Embryonic facial prominence (tissue), 1 donor: ENCODE measurements around the gene DYNC2I2.
"Not testable (repeated sequence)": the region's sequence is repeated elsewhere in the genome, so short reads cannot be mapped to it uniquely, and the experiment has no call there.

Experiments used
- DNase-seq: peaks from one replicate; pipeline ENCODE4 v3.0.0-alpha.2; 2016; ENCODE audit errors: extremely low spot score

The DYNC2I2 gene

DNA sequence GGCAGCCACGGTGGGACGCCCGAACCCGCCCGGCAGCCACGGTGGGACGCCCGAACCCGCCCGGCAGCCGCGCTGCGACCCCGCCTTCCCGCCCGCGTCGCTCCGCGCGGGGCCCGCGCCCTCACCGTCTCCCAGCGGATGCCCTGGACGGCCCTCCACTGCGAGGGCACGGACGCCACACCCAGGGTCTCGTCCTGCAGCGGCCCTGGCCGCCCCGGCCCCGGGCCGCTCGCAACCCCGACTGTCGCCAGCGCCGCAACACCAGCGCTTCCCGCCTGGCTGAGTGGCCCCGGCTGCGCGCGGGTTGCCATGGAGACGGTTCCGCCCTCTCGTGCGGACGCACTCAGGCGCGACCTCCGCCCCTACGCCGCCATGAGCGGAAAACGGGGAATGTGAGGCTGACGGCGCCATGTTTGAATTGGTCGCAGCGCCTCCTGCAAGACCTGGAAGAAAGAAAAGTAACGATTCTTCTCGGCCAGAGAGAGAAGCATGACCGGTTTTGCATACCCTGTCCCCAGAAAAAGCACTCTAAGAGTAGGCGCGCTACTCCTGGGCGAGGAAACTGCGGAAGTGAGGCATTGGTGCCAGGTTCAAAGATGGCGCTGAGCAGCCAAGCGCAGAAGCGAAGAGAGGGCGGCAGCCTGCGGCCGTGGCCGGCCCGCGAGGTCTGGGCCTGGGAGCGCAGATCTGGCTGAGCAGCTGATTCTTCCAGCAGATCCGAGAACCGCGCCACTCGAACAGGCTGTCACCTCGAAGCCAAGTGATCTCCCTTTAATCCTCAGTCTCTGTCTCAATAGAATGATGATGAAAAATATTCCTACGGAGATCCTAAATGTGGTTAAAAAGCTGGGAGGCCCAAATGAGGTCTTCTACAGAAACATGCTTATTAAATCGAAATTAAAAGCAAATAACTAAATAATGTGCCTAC lies at the start of gene DYNC2I2:
Gene DYNC2I2 (minus strand): TSS at position 432 of the 928 bp plus-strand sequence. CDS start 121 bp downstream, at position 311.
- DNase-seq, result peak; percentile 84

DNA sequence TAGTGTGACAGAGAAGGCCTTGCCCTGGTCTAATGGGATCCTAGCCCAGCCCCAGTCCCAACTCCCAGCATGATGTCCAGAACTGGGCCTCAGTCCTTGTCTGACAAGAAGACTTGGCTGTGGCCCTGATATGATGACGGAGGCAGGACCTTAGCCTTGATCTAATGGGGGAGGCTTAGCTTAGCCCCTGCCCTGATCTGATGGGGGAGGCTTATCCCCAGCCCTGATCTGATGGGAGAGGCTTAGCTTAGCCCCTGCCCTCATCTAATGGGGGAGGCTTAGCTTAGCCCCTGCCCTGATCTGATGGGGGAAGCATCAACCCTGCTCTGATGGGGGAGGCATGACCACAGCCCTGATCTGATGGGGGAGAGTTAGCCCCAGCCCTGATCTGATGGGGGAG lies 49.4 kb upstream of the DYNC2I2 start:
- no peak for DNase-seq

DNA sequence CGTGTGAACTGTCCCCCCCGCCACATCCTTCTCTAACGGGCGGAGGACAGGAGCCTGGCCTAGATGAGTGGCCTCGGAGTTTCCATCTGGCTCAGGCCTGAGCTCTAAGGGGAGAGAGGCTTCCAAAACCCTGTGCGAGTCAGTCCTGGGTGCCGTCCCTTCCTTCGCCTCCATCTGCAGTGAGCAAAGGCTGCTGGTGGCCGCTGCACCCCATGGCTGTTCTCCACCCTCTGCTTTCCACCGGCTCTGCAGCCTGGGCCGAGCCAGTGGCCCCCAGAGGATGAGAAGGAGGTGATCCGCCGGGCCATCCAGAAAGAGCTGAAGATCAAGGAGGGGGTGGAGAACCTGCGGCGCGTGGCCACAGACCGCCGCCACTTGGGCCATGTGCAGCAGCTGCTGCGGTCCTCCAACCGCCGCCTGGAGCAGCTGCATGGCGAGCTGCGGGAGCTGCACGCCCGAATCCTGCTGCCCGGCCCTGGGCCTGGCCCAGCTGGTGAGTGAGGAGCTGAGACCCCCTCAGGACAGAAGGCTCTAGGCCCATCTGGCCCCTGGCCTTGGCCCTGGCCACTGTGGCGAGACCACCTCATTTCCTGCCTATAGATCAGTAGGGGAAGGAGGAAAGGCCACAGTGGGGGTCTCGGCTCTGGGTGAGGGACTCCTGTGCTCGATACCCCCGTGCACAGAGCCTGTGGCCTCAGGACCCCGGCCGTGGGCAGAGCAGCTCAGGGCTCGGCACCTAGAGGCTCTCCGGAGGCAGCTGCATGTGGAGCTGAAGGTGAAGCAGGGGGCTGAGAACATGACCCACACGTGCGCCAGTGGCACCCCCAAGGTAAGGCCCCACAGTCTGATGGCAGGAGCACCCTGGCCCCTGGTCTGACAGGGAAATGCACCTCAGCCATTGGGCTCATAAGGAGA lies 48.7 kb upstream of the DYNC2I2 start:
- no peak for DNase-seq

DNA sequence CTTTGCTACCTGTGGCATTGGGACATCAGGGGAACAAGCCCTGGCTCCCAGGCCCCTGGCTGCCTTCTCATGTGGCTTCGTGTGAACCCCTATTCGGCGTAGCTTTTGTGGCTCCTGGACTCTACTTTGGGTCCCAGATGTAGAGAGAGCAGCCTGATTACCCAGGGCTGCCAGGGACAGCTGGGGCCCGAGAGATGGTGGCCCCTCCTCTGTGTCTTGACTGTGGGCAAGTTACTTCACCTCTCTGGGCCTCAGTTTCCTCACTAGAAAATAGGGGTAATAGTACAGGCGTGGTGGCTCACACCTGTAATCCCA lies 47.7 kb upstream of the DYNC2I2 start:
- no peak for DNase-seq

DNA sequence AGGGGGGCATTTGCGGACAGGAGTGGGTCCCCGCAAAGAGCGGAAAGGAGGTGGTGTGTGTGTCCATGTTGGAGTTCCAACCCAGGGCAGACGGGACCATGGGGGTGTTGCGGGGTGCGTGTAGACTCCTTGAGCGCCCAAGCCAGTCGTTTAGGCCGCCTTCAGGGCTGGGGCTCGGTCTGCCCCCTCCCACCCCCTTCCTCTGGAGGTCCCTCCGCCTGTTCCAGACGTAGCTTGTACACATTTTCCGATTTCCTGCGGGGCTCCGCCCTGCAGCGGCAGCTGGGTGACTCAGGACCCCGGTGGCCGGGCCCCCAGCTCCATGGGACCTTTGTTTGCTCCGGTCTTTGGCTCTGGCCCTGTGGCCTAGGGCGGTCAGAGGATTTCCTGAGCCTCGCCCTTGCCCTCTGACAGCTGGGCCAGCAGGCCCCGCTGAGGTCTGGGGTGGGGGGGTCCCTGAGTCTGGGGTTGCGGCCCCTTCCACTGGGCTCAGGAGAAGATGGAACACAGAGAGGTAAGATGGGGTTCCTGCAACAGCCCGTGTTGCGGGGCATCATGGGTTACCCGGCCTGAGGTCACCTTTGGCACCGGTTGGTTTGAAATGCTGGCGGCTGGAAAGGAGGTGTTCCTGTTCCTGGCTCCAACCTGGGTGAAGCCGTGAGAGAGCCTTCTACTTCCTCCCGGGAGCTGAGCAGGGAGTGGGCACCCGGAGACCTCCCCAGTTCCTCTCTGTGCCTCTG lies 47.1 kb upstream of the DYNC2I2 start:
- no peak for DNase-seq

DNA sequence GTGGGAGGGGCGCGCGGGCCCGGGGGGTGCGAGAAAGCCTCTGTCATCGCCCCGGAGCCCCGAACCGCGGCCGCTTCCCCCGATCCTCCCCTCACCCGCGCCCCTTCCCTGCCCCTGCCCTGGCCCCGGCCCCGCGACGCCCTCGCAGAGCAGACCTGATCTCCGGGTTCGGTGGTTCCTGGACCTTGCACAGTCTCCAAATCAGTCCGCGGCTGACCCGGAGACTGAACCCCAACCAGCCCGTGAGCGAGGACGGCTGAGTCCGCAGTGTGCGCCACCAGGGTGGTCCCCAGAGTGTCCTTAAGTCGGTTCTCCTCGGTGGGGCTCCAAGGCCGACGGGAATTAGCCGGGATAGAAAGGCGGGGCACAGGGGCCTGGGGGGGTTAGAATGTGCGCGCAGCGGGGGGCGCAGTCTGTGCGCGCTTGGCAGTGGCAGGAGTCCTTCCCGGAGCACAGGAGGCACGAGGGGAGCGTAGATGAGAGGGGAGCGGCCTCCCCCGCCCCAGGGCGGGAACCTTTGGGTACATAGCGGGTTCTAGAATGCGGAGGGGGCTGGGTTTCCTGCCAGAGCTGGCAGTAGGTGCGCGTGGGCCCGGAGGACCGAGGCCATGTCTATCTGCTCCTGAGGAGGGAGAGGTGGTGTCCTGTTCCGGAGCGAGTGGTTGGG lies 46.4 kb upstream of the DYNC2I2 start:
- no peak for DNase-seq

DNA sequence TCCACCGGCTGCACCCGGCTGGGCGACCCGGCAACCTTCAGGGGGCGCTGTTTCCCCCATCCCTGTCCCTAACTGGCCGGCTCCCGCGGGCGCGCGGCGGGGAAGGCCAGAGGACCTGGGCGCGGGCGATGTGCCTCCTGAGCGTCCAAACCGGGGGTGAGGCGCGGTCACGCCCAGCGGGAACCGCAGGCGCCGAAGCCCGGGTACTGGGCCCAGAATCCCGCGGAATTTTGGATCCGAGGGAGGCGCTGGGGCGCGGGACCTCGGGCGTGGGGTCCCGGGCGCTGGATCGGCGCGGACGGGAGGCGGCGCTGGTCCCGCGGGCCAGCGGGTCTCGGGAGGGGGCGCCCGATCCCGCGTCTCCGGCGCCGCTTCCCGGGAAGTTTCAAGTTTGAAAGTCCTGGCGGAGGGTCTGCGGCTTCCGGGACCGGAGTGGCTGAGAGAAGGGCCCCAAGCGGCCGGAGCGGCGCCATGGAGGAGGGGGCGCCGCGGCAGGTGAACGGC lies 45.9 kb upstream of the DYNC2I2 start, which contains the start of gene PKN3:
Gene PKN3 (plus strand): TSS at position 59 of the 504 bp plus-strand sequence. CDS start 413 bp downstream, at position 472.
- DNase-seq, result peak; percentile 49

DNA sequence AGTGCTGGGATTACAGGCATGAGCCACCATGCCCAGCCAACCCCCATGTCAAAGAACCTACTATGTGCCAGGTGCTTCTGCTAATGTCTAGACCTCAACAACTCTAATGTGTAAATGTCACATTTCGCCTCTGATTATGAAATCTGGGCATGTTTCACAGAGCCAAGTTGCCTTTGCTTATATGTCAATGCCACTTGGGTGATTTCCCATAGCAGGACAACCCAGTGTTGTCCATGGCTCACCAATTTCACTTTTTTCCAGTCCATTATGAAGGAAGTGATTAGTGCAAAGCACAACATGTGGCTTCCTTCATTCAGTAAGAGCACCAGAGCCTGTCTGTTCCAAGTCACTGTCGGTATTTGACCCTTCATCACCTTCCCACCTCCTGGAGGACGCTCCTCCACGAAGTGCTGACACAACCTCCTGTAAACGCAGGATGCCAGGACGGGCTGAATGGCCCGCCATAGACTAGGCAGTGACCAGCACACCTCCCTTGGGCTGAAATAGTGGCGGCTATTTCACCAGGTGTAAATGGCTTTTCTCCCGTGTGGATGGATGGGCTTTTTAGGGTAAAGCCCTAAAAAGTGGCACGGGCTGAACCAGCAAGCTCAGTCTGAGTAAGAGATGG lies 44.7 kb upstream of the DYNC2I2 start:
- no peak for DNase-seq

DNA sequence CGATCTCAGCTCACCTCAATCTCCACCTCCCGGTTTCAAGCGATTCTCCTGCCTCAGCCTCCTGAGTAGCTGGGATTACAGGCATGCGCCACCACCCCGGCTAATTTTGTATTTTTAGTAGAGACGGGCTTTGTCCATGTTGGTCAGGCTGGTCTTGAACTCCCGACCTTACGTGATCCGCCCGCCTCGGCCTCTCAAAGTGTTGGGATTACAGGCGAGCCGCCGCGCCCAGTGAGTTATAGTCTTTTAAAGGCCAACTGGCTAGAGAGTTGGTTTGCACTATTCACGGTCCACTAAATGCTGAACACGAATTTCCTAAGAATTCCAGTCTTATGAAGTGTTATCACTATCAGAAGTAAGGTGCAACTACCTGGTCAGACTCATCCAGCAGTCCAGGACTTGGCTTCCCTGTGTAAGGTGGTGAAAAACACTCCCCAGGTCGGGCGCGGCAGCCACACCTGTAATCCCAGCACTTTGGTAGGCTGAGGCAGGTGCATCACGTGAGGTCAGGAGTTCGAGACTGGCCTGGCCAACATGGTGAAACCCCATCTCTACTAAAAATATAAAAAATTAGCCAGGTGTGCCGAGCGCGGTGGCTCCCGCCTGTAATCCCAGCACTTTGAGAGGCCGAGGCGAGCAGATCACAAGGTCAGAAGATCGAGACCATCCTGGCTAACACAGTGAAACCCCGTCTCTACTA lies 42.6 kb upstream of the DYNC2I2 start:
- not testable (repeated sequence) for DNase-seq

DNA sequence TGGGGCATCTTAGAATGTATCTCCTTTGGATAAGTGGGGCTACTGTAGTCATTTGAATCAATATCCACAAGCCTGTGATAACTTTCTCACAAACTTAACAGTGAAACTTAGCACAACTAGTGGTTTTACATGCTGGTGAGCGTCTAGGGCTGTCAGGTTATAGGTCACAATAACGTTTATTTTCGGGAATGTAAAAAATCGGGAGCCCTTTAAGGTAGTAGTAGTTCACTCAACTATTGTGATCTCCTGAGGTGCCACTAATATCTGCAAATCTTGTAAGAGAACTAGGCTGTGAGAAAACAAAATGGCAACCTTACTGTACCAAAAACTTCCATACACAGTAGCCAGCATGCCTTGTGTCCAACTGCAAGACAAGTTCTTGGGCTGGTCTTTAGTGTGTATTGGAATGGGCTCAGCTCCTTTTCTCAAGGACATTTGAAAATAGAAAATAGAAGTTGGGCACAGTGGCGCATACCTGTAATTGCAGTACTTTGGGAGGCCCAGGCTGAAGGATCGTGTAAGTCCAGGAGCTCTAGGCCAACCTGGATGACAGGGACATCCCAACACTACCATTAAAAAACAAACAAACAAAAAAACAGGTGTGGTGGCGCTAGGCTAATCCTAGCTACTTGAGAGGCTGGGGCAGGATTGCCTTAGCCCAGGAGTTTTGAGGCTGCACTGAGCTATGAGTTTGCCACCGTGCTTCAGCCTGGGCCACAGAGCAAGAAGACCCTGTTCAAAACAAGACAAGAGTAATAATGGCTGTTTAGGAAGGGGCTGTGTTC lies 40.5 kb upstream of the DYNC2I2 start:
- DNase-seq, result no peak

DNA sequence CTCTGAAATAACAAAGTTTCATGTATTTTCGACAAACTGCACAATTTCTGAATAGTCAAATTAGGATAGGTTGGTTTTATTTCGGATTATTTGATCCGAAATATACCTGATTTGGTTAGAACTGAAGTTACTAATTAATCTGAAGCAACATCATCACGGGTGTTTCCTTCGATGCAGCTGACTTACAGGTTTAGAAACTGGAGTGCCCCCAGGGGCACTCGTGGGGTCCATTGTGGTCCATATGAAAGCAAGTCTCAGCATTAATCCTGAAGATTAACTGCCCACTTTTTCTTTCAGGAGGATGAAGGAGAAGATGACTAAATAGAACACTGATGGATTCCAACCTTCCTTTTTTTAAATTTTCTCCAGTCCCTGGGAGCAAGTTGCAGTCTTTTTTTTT lies 37.7 kb upstream of the DYNC2I2 start:
- no peak for DNase-seq

DNA sequence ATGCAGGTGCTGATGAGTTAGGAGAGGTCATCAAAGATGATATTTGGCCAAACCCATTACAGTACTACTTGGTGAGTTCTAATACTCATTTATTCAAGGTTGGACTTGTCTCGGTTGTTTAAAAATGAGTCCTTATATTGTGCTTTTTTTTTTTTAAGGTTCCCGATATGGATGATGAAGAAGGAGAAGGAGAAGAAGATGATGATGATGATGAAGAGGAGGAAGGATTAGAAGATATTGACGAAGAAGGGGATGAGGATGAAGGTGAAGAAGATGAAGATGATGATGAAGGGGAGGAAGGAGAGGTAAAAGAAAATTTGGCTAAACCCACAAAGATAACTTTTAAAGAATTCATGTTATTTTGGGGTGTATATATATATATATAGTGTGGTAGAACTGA lies 37.1 kb upstream of the DYNC2I2 start:
- not testable (repeated sequence) for DNase-seq

DNA sequence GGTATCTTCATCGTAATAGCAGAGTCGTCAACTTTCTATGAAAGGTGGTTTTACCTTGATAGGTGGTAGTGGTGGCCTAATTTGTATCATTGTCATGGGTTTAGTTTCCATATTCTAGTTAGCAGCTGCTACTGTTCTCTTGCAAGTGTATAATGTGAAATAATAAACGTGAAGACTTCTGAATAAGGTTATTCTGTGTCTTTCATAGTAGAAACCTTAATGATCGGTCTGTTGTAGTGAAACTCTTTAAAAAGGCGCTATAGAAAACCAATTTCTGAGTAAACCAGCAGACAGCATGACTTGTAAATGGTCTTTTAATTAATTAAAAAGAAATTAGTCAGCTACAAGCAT lies 34.0 kb upstream of the DYNC2I2 start:
- no peak for DNase-seq

DNA sequence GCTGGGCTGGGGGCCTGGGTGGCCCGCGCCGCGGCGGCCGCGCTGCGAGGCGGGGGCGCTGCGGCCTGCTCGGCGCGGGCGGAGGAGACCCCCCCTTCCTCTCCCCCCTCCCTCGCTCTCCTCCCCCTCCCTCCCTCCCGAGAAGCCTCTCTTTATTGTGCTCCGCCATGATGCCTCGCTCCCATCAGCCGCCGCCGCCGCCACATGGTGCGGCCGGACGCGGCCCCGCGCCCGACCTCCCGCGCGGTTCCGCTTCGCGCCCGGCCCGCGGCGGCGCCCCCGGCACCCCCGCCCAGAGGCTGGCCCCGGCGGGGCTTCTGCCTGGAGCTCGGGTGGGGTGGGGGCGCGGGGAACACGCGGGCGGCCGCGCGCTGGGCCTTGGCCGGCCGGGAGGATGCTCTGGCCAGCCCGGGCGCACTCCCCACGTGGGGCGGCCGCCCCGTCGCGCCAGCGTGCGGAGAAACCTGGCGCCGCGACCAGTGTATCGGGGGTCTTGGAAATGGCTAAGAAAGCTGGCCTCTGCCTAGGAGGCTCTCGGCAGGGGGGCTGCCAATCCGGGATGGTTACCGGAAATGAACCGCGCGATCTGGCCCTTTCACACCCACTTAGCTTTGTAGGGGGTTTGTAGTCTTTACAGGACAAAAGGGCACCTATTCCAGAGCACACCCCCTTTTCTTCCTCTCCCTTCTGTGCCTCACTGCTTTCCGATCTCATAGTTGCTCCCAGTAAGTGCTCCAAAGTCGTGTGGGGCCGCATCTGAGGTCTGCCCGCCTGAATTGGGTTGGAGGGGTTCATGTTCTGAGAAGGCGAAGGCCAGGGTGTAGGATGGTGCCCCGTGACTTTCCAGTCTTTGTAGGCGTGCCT lies 33.4 kb upstream of the DYNC2I2 start:
- peak; percentile 49 for DNase-seq

DNA sequence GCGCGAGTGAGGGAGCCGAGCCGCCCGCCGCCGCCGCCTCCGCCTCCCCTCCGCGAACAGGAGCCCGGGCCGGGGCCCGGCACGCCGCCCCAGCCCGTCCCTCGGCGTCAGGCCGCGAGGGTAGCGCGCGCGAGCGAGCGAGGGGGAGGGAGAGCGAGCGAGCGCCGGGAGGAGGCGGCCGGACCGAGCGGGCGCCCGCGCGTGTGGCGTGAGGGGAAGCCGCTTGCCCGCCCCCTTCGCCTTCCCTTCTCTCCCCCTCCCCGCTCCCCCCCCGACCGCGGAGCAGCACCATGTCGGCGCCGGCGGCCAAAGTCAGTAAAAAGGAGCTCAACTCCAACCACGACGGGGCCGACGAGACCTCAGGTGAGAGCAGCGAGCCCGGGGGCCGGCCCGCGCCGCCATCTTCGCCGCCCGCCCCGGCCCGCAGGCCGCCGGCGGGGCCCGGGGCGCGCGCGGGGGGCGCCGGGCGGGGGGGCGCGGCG lies 32.7 kb upstream of the DYNC2I2 start:
- DNase-seq, result peak; percentile 44

DNA sequence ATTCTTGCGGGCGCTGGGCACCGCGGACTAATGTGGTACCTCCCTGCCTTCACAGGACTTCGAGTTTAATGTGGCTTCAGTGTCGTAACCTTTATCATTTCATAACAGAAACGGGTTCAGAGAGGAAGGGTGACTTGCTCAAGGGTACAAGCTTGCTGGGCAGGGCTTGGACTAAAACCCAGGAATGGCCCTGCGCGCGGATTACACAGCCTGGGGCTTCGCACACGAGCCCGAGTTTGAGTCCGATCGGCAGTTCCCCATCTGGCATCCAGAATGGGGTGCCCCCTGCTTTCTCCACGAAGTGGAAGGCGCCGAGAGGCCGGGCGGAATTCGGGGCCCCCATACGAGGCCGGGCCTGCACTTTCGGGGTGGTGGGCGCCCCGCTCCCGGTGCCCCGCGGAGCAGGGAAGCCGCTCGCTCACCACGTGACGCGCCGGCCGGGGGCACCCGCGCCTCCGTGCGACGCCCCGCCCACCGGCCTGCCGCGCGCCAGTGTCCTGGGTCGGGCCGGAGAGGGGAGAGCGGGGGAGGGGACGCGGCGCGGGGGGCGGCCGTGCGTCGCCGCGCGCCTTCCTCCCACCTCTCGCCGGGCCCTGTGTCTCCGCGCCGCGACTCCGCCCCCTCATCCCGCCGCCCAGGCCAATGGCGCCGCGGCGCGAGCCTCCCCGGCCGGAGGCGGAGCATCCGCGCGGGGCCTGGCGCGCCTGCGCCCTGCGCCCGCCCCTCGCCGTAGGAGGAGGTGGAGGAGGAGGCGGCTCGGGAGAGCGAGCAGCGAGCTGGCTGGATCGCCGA lies 32.0 kb upstream of the DYNC2I2 start, which contains the start of gene SET:
Gene SET (plus strand): TSS at position 722 of the 792 bp plus-strand sequence. CDS start 361 bp downstream, outside the sequence.
- peak; percentile 87 for DNase-seq

DNA sequence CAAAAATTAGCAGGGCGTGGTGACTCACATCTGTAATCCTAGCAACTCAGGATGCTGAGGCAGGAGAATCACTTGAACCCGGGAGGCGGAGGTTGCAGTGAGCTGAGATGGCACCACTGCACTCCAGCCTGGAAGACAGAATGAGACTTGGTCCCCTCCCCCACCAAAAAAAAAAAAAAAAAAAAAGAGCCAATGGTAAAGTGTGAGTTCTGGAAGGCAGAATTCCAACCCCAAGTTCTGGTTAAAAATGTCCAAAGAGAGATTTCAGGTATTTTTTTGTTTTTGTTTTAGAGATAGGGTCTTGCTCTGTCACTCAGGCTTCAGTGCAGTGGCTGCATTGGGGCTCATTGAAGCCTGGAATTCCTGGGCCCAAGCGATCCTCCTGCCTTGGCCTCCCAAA lies 30.8 kb upstream of the DYNC2I2 start:
- DNase-seq, result no peak
